Neural crest cell (in vitro differentiated cells): ENCODE data around the gene SIRPD. TPM values are rescaled to one million over a fixed set of nuclear protein-coding genes. Genes with fewer than 3 reads are reported as not detected.

Source experiments
- DNase-seq: peaks from one replicate; pipeline ENCODE4 v3.0.0; 2021; ENCODE audit warnings: low read depth, mixed read lengths, low spot score
- H3K27ac Mint-ChIP-seq: one replicate; pipeline ENCODE4 v1.8.0; 2021; ENCODE audit warnings: mild to moderate bottlenecking, mixed read lengths; ENCODE audit not compliant: unreplicated experiment
- H3K27me3 Mint-ChIP-seq: 2 replicates; pipeline ENCODE4 v1.8.0; 2021; ENCODE audit warnings: low read depth, mild to moderate bottlenecking, mixed read lengths
- H3K36me3 Mint-ChIP-seq: 2 replicates; pipeline ENCODE4 v1.8.0; 2021; ENCODE audit warnings: low read depth, mild to moderate bottlenecking, mixed read lengths
- H3K4me1 Mint-ChIP-seq: 2 replicates; pipeline ENCODE4 v1.8.0; 2021; ENCODE audit warnings: mixed read lengths
- H3K4me3 Mint-ChIP-seq: one replicate; pipeline ENCODE4 v1.8.0; 2021; ENCODE audit warnings: mild to moderate bottlenecking, mixed read lengths
- H3K9me3 Mint-ChIP-seq: 2 replicates; pipeline ENCODE4 v1.8.0; 2021; ENCODE audit warnings: mixed read lengths
- CTCF ChIP-seq: fragments of 200-600 bp; sonication (generic); conservative IDR thresholded peaks from 2 replicates; pipeline ENCODE4 v1.5.0; 2021; ENCODE audit warnings: antibody characterized with exemption, mild to moderate bottlenecking
- total RNA-seq: library from RNA; stranded (reverse); gene quantifications from 2 replicates; pipeline ENCODE4 v1.2.1, GENCODE V29; 2021

The SIRPD gene
- total RNA-seq, 1 donor from 2014 or later = not detected

DNA sequence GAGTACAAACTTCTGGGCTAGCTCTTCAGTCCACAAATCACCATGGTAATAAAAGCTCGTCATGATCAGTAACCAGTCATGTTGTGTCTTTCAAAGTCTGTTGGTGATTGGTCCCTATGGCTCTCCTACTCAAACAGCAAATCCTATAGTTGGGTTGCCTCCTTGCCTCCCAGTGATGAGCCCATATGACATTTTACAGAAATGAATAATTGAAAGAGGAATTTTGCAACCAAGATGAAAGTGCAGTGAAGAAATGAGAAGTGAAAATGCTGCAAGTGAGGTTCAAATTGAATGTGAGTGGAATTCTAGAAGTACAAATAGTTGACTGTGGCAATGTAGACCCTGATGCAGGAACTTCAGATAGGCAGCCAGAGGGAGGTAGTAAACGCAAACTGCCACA, 5.1 kb upstream of the SIRPD start:
- peaks cover 9% of the 10 kb centered on the region for H3K9me3 Mint-ChIP-seq
- H3K27ac Mint-ChIP-seq = no peak overlapping the region
- H3K27me3 Mint-ChIP-seq = peaks cover 46% of the 10 kb centered on the region
- no peak for DNase-seq
- H3K4me1 Mint-ChIP-seq = no peaks in the 10 kb centered on the region
- H3K4me3 Mint-ChIP-seq = no peak overlapping the region
- no peak for TF ChIP-seq CTCF
- no peaks in the 10 kb centered on the region for H3K36me3 Mint-ChIP-seq

- H3K36me3 Mint-ChIP-seq = no peaks in the 10 kb centered on the region
- no peak overlapping the region for H3K27ac Mint-ChIP-seq
- H3K4me3 Mint-ChIP-seq = no peak overlapping the region
- no peaks in the 10 kb centered on the region for H3K4me1 Mint-ChIP-seq
- peaks cover 42% of the 10 kb centered on the region for H3K27me3 Mint-ChIP-seq
- no peak for TF ChIP-seq CTCF
- H3K9me3 Mint-ChIP-seq = peaks cover 9% of the 10 kb centered on the region
- DNase-seq = no peak
These were observed 3.8 kb upstream of the SIRPD start for GRCh38 chr20:1561350-1561749.

DNA sequence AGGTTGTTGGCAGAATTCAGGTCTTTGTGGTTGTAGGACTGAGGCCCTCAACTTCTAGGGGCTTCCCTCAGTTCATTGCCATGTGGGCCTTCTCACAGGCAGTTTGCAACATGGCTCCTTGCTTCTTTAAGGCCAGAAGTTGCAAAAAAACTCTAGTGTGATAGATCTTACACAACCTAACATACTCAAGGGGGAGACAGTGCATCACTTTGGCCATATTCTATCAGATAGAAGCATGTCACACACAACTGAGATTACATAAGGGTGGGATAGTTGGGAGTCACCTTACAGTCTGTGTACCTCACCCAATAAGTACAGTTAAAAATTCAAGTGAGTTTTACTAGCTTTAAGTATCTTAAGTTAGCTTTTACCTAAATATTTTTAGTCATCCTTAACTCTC, 1.6 kb downstream of the SIRPD start:
- H3K9me3 Mint-ChIP-seq = peaks cover 4% of the 10 kb centered on the region
- peaks cover 18% of the 10 kb centered on the region for H3K27me3 Mint-ChIP-seq
- H3K36me3 Mint-ChIP-seq = no peaks in the 10 kb centered on the region

DNA sequence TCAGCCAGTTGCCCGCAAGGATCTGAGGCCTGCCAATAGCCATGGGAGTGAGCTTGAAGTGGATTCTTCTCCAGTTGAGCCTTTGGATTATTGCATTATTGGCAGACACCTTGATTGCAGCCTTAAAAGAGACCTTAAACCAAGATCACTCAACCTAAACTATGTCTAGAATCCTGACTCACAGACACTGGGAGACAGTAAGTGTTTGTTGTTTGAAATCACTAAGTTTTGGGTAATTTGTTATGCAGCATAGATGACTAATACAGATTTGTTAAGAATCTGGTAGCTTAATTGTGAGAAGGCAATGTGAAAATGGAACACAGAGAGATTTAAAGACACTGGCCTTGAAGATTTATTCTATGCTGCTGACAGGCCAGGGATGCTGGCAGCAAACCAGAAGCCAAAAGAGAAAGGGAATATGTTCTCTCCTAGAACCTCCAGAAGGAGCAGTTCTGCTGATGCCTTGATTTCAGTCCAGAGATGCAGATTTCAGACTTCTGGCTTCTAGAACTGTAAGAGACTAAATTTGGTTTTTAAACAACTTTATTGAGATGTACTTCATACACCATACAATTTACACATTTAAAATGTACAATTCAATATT, 17.6 kb downstream of the SIRPD start:
- Mint-ChIP-seq H3K4me1 (peaks cover 9% of the 10 kb centered on the region), H3K4me3 (no peak overlapping the region), H3K36me3 (peaks cover 4% of the 10 kb centered on the region), H3K27me3 (peaks cover 30% of the 10 kb centered on the region), H3K9me3 (peaks cover 5% of the 10 kb centered on the region), H3K27ac (no peak overlapping the region)
- DNase-seq = no peak
- no peak for TF ChIP-seq CTCF

More for the DNA sequence above, 1.6 kb downstream of the SIRPD start:
- DNase-seq = no peak
- no peak for TF ChIP-seq CTCF
- Mint-ChIP-seq H3K4me1 (no peaks in the 10 kb centered on the region), H3K27ac (no peak overlapping the region), H3K4me3 (no peak overlapping the region)

- H3K27ac Mint-ChIP-seq = no peak overlapping the region
- peaks cover 23% of the 10 kb centered on the region for H3K27me3 Mint-ChIP-seq
- TF ChIP-seq CTCF = no peak
- H3K4me3 Mint-ChIP-seq = no peak overlapping the region
- peaks cover 9% of the 10 kb centered on the region for H3K4me1 Mint-ChIP-seq
- DNase-seq = no peak
- peaks cover 5% of the 10 kb centered on the region for H3K9me3 Mint-ChIP-seq
- H3K36me3 Mint-ChIP-seq = peaks cover 4% of the 10 kb centered on the region
These were observed 18.9 kb downstream of the SIRPD start for GRCh38 chr20:1538655-1539054.
